Ishikawa (cell line): Measurements from ENCODE around the gene MYOZ3.

Source experiments
- CEBPB ChIP-seq: IDR thresholded peaks from 2 replicates; pipeline ENCODE4 v1.6.1; 2012
- EGR1 ChIP-seq: IDR thresholded peaks from 2 replicates; pipeline ENCODE4 v1.6.1; 2012
- EP300 ChIP-seq: IDR thresholded peaks from 2 replicates; pipeline ENCODE4 v1.6.1; 2012; ENCODE audit warnings: borderline replicate concordance
- FOXM1 ChIP-seq: IDR thresholded peaks from 2 replicates; pipeline ENCODE4 v1.6.1; 2012; ENCODE audit warnings: low read depth, borderline replicate concordance
- MAX ChIP-seq: IDR thresholded peaks from 2 replicates; pipeline ENCODE4 v1.6.1; 2012
- NFIC ChIP-seq: IDR thresholded peaks from 2 replicates; pipeline ENCODE4 v1.6.1; 2012
- RAD21 ChIP-seq: IDR thresholded peaks from 2 replicates; pipeline ENCODE4 v1.6.1; 2012; ENCODE audit warnings: low read depth
- REST ChIP-seq: IDR thresholded peaks from 2 replicates; pipeline ENCODE4 v1.6.1; 2012; ENCODE audit warnings: low read depth, mild to moderate bottlenecking
- TAF1 ChIP-seq: IDR thresholded peaks from 2 replicates; pipeline ENCODE4 v1.6.1; 2012; ENCODE audit warnings: low read depth, mild to moderate bottlenecking
- TCF12 ChIP-seq: IDR thresholded peaks from 2 replicates; pipeline ENCODE4 v1.6.1; 2012; ENCODE audit warnings: low read depth
- TEAD4 ChIP-seq: IDR thresholded peaks from 2 replicates; pipeline ENCODE4 v1.6.1; 2012
- USF1 ChIP-seq: IDR thresholded peaks from 2 replicates; pipeline ENCODE4 v1.6.1; 2012
- YY1 ChIP-seq: IDR thresholded peaks from 2 replicates; pipeline ENCODE4 v1.6.1; 2012; ENCODE audit warnings: low read depth
- ZBTB7A ChIP-seq: IDR thresholded peaks from 2 replicates; pipeline ENCODE4 v1.6.1; 2012; ENCODE audit warnings: low read depth

DNA sequence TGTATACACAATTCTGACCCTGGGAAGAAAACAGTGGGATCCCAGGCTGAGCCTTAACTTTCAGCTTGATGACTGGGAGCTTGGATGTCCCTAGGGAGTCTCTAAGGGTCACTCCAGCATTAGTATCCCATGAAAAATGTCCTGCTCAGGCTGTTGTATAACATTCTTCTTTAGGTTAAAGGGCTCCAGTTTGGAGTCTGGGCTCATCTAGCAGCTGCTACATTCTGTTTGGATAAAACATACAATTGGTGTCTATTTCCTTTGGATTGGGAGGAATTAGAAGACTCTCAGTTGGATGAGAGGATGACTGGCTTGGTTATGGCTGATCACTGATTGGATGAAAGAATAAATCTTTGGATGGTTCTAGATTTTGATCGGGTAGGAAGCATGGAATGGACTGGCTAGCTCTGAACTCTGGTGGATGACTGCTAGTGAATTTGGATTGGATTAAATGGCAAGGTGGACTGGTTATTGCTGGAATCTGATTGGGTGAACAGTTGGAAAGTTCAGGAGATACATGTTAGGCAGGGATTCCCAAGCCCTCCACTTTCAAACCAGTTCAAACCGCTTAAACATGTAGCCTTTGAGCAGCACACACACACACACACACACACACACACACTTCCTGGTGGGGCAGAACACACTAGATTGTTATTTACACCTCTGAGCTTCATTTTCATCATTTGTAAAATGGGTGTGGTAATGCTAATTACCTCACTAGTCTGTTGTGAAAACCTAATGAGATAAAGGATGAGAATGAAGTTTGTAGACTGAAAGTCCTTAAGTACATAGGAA, 7.1 kb upstream of the MYOZ3 start:
- no peak for TF ChIP-seq CEBPB
- no peak for TF ChIP-seq TAF1
- no peak for TF ChIP-seq REST
- no peak for TF ChIP-seq MAX
- TF ChIP-seq EP300: no peak
- TF ChIP-seq TCF12: no peak
- TF ChIP-seq TEAD4: no peak
- no peak for TF ChIP-seq NFIC
- no peak for TF ChIP-seq YY1
- TF ChIP-seq ZBTB7A: no peak
- TF ChIP-seq RAD21: no peak
- no peak for TF ChIP-seq EGR1
- TF ChIP-seq USF1: no peak
- no peak for TF ChIP-seq FOXM1
